GM13976 (cell line): ENCODE data around the gene LHX4.

Source experiments
- DNase-seq: peaks from one replicate; pipeline ENCODE4 v3.0.0; 2012; ENCODE audit warnings: low spot score
- CTCF ChIP-seq: IDR thresholded peaks from 2 replicates; pipeline ENCODE4 v1.5.1; 2012; ENCODE audit warnings: borderline replicate concordance, mild to moderate bottlenecking; ENCODE audit not compliant: insufficient read depth; ENCODE audit errors: extremely low read depth, missing control alignments, control extremely low read depth
- in situ Hi-C: fragments of 300-500 bp; cut with MboI; formaldehyde crosslinking; loops from one replicate; pipeline ENCODE4 v1.12.0; 2022; ENCODE audit warnings: low sequenced_read_pairs, mixed read lengths, inconsistent platforms; ENCODE audit not compliant: unreplicated experiment

Gene LHX4

GRCh38 chr1:180190091-180190490, 40.0 kb upstream of the LHX4 start:
- no peak for DNase-seq
- in situ Hi-C loops: no loop called here
- TF ChIP-seq CTCF: no peak

- no peak for DNase-seq
- no peak for TF ChIP-seq CTCF
- in situ Hi-C loops: no loop called here
Observed at GRCh38 chr1:180192172-180192571, 37.9 kb upstream of the LHX4 start.

- no peak for TF ChIP-seq CTCF
- DNase-seq: no peak
- in situ Hi-C loops: no loop called here
Observed at GRCh38 chr1:180193141-180194047, 36.7 kb upstream of the LHX4 start.

DNA sequence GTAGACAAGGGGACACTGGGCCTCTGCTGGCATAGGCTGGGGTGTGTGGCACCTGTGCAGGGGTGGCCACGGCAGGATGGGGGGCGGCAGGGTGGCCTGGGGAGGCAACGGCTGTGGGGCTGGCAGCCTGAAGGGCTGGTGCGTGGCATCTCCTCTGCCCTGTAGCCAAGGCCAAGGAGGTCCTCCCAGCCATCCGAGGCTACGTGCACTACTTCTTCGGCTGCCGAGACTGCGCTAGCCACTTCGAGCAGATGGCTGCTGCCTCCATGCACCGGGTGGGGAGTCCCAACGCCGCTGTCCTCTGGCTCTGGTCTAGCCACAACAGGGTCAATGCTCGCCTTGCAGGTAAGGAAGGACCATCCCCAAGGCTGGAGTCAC, 36.0 kb upstream of the LHX4 start:
- in situ Hi-C loops: no loop called here
- DNase-seq: no peak
- TF ChIP-seq CTCF: no peak

DNA sequence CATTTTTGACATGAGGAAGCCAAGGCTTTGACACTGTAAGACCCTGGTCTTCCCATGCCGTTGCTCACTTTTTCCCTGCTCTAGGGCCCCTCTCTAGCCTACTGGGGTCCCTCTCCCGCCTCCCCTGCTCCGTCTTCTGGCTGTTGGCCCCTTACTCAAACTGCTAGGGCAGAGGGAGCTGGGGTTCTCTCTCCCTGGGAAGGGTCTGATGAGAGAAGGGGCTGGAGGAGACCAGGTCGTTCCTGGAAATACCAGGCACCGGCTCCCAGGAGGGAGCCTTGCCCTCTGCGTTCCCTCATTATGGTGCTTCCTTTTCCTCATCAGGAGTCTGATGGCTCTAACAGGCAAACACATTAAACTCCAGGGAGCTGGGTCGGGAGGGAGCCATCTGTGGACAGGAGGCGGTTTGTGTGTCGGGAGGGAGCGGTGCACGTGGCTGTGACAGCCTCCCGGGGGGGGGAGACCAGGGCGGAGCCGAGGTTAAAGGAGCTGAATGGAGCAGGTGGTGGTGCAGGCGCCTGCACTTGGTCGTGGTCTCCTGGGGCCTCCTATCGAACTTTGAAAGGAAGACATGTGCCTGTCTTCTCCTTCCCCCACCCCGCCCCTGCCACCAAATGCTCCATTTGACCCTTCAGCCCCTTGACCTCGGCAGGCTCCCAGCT, 35.4 kb upstream of the LHX4 start:
- no peak for DNase-seq
- no peak for TF ChIP-seq CTCF
- in situ Hi-C loops: no loop called here

DNA sequence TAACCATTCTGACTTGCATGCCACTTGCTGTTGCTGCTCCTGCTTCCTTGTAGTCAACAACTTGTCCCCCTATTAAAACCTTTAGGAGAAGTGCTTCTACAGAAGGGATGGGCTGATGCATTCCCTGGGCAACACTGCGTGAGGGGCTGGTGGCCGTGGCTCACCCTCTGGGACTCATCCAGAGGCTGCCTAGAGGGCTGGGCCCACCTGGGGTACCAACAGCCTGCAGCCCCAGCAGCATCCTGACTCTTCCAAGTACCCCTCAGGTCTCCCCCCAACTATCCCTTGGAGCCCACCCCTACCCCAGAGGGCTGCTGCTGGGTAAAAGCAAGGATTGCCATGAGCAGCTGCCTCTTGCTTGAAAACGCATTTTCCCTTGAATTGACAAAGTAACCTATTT, 34.7 kb upstream of the LHX4 start:
- DNase-seq: no peak
- no peak for TF ChIP-seq CTCF
- in situ Hi-C loops: no loop called here
